Neural crest cell (in vitro differentiated cells): ENCODE measurements around the gene SETD7. TPM values are rescaled to one million over a fixed set of nuclear protein-coding genes. Genes with fewer than 3 reads are reported as not detected.

Experiments
- DNase-seq: peaks from one replicate; pipeline ENCODE4 v3.0.0; 2021; ENCODE audit warnings: low read depth, mixed read lengths, low spot score
- H3K27ac Mint-ChIP-seq: one replicate; pipeline ENCODE4 v1.8.0; 2021; ENCODE audit warnings: mild to moderate bottlenecking, mixed read lengths; ENCODE audit not compliant: unreplicated experiment
- H3K27me3 Mint-ChIP-seq: 2 replicates; pipeline ENCODE4 v1.8.0; 2021; ENCODE audit warnings: low read depth, mild to moderate bottlenecking, mixed read lengths
- H3K36me3 Mint-ChIP-seq: 2 replicates; pipeline ENCODE4 v1.8.0; 2021; ENCODE audit warnings: low read depth, mild to moderate bottlenecking, mixed read lengths
- H3K4me1 Mint-ChIP-seq: 2 replicates; pipeline ENCODE4 v1.8.0; 2021; ENCODE audit warnings: mixed read lengths
- H3K4me3 Mint-ChIP-seq: one replicate; pipeline ENCODE4 v1.8.0; 2021; ENCODE audit warnings: mild to moderate bottlenecking, mixed read lengths
- H3K9me3 Mint-ChIP-seq: 2 replicates; pipeline ENCODE4 v1.8.0; 2021; ENCODE audit warnings: mixed read lengths
- total RNA-seq: library from RNA; stranded (reverse); gene quantifications from 2 replicates; pipeline ENCODE4 v1.2.1, GENCODE V29; 2021
- TF ChIP-seq, protein P1 (sequence below): fragments of 200-600 bp; sonication (generic); conservative IDR thresholded peaks from 2 replicates; pipeline ENCODE4 v1.5.0; 2021; ENCODE audit warnings: antibody characterized with exemption, mild to moderate bottlenecking

The SETD7 gene
- total RNA-seq, 1 donor from 2014 or later = 11.1 TPM

DNA sequence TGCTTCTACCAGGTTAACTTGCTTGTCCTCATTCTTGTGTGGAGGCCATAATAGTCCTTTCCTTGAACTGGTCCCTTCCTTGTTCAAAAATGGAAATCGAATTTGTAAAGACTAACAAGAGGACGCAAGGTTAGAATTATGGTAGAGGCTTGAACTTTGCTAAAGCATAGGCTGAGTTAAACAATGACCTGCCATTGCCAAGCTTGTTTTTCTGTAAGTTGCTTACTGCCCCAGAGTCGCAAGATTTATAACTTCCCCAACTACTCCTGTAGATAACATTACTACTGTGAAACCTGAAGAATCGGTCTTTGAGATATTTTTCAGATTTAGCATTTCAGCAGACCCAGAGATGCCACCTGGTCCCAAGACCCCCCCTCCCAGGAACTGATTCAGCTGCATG lies 56.8 kb downstream of the SETD7 start:
- Mint-ChIP-seq H3K27ac (no peak overlapping the region), H3K4me1 (peaks cover 21% of the 10 kb centered on the region), H3K36me3 (peaks cover 3% of the 10 kb centered on the region), H3K4me3 (no peak overlapping the region), H3K9me3 (peaks cover 3% of the 10 kb centered on the region), H3K27me3 (no peaks in the 10 kb centered on the region)
- no peak for DNase-seq
- TF ChIP-seq, protein P1, sequence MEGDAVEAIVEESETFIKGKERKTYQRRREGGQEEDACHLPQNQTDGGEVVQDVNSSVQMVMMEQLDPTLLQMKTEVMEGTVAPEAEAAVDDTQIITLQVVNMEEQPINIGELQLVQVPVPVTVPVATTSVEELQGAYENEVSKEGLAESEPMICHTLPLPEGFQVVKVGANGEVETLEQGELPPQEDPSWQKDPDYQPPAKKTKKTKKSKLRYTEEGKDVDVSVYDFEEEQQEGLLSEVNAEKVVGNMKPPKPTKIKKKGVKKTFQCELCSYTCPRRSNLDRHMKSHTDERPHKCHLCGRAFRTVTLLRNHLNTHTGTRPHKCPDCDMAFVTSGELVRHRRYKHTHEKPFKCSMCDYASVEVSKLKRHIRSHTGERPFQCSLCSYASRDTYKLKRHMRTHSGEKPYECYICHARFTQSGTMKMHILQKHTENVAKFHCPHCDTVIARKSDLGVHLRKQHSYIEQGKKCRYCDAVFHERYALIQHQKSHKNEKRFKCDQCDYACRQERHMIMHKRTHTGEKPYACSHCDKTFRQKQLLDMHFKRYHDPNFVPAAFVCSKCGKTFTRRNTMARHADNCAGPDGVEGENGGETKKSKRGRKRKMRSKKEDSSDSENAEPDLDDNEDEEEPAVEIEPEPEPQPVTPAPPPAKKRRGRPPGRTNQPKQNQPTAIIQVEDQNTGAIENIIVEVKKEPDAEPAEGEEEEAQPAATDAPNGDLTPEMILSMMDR = no peak

DNA sequence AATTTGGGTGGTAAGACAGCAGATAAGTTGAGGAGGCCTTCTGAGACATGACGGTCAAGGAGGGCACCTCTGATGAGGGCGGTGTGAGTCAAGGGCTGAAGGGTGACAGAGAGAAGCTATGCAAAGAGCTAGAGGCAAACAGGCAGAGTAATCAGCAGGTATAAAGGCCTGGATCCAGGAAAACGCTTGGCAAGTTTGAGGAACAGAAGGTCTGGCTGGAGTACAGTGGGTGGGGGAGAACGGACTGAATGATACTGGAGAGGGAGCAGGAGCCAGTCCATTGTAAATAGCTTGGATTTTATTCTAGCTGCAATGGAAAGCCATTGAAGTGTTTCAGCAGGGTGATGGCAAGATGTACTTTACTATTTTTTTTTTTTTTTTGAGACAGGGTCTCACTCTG lies 62.8 kb downstream of the SETD7 start:
- TF ChIP-seq, protein P1 = no peak
- no peak for DNase-seq
- peaks cover 4% of the 10 kb centered on the region for H3K4me1 Mint-ChIP-seq
- peaks cover 2% of the 10 kb centered on the region for H3K9me3 Mint-ChIP-seq
- H3K27ac Mint-ChIP-seq = no peak overlapping the region
- H3K4me3 Mint-ChIP-seq = no peak overlapping the region
- H3K36me3 Mint-ChIP-seq = peaks cover 2% of the 10 kb centered on the region
- no peaks in the 10 kb centered on the region for H3K27me3 Mint-ChIP-seq

DNA sequence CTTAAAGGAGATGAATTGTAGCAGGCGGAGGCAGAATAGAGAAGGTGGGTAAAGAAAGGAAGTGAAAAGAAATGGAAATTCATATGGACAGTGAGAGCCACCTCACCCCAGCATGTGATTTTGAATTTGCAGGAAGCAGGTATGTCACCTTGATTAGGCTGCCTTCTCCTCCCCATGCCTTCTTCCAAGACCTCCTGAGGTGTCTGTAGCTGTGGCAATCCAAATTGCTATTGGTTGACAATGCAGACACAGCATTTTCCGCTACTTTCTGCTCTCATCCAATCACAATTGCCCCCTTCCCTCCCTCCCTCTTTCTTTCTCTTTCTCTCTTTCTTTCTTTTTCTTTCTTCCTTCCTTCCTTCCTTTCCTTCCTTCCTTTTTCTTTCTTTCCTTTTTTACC lies 63.6 kb downstream of the SETD7 start:
- DNase-seq = no peak
- Mint-ChIP-seq H3K9me3 (peaks cover 2% of the 10 kb centered on the region), H3K4me1 (no peaks in the 10 kb centered on the region), H3K4me3 (no peak overlapping the region), H3K36me3 (peaks cover 2% of the 10 kb centered on the region), H3K27ac (no peak overlapping the region), H3K27me3 (no peaks in the 10 kb centered on the region)
- TF ChIP-seq, protein P1 = no peak

GRCh38 chr4:139489638-139490037 lies 66.4 kb downstream of the SETD7 start:
- H3K36me3 Mint-ChIP-seq = peaks cover 2% of the 10 kb centered on the region
- no peaks in the 10 kb centered on the region for H3K4me1 Mint-ChIP-seq
- H3K27ac Mint-ChIP-seq = no peak overlapping the region
- H3K4me3 Mint-ChIP-seq = no peak overlapping the region
- peaks cover 2% of the 10 kb centered on the region for H3K9me3 Mint-ChIP-seq
- TF ChIP-seq, protein P1 = no peak
- no peaks in the 10 kb centered on the region for H3K27me3 Mint-ChIP-seq
- no peak for DNase-seq

- no peak for DNase-seq
- no peaks in the 10 kb centered on the region for H3K27me3 Mint-ChIP-seq
- no peak overlapping the region for H3K27ac Mint-ChIP-seq
- H3K36me3 Mint-ChIP-seq = peaks cover 2% of the 10 kb centered on the region
- TF ChIP-seq, protein P1 = no peak
- no peaks in the 10 kb centered on the region for H3K9me3 Mint-ChIP-seq
- H3K4me3 Mint-ChIP-seq = no peak overlapping the region
- no peaks in the 10 kb centered on the region for H3K4me1 Mint-ChIP-seq
These were observed 67.6 kb downstream of the SETD7 start for GRCh38 chr4:139488442-139488841.
